Measurements from ENCODE around the gene GSTM1.
"Not testable (repeated sequence)": the region's sequence is repeated elsewhere in the genome, so short reads cannot be mapped to it uniquely, and the experiment has no call there.

Gene GSTM1

DNA sequence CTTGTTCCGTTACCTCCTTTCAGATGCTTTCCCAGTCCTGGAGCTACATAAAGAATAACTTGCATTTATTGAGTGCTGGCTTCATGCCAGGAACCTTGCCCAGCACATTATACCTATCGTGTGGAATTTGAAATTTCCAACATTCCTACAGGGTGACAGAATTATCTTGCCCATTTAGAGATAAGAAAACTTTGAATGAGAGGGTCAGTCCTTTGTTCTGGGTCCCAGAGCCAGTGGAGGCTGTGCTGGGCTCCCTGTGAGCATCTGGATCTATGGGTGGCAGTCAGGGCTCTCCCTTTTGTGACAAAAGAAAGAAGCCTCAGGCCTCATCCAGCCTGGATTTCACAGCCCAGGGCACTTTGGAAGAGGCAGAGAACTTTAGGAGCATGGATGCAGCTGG, 28.5 kb upstream of the GSTM1 start:
- in situ Hi-C loops (cut with MboI; ENCODE audit: low sequenced_read_pairs), result loop anchor here (10.0 kb wide), 1 partner anchor 326 kb away; the partner anchor contains the start of gene AHCYL1

DNA sequence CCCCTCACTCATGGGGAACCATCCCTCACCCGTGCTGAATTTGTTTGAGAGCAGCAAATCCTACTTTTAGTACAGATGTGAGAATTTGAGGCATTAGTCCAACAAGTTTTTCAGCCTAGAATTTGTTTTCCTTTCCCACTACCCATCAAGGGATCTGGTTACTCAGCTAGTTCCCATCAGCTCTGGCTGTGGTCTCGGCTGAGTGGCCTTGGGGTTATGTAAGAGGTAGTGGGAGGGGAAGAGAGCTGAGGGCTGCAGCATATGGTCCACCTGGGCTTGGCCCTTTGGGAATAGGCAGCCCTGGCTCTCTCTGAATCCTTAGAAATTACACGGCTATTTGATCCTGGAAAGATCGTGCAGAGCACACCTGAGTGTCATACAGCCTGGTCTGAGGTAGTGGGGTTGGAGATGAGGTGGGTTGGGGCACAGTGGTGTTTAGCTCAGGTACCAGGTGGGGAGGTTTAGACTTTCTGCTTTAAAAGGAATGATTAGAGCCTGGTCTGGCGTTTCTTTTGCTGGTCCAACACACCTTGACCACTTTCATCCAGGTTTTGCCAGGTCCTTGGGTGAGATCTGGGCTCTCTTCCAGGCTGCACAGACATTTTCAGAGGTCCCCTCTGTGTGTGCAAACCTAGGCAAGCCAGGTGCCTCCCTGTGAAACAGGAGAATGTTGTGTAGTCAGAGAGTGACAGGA, 27.5 kb upstream of the GSTM1 start:
- in situ Hi-C loops (cut with MboI; ENCODE audit: low sequenced_read_pairs), result loop anchor here (10.0 kb wide), 1 partner anchor 325 kb away; the partner anchor contains the start of gene AHCYL1

GRCh38 chr1:109660691-109661026, 27.0 kb upstream of the GSTM1 start:
- in situ Hi-C loops (cut with MboI; ENCODE audit: low sequenced_read_pairs), result not testable (repeated sequence)

GRCh38 chr1:109661391-109661790, 26.2 kb upstream of the GSTM1 start:
- in situ Hi-C loops (cut with MboI; ENCODE audit: low sequenced_read_pairs), result no loop called here

GRCh38 chr1:109664671-109665070, 22.9 kb upstream of the GSTM1 start:
- in situ Hi-C loops (cut with MboI; ENCODE audit: low sequenced_read_pairs), result no loop called here

DNA sequence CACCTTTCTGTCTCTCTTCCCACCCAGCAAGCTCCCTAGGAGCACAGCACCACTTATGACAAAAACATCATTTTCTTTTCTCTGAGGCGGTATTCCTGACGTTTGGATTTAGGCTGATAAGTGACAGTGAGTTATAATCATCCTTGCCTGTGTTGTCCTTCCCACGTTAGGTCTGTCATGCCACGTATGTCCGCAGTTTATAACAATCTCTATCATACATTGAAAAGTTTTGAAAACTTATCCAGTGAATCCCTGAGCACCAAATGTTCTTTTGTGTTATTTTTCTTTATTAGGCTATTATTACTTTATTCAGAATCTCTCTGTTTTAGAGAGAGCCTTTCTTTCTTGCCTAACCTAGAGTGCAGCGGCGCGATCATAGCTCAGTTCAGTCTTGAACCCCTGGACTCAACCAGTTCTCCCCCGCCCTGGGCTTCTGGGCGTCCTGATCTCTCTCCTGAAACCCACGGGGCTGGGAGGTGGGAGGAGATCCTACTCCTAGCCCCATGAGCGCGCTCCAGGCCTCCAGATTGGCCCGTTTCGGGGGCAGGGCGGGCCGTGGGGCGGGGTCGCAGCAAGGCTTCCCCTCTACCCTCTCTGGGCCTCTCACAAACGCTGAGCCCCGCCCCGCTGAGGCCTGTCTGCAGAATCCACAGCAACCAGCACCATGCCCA, 20.0 kb upstream of the GSTM1 start, which contains the start of gene GSTM2:
Gene GSTM2, plus strand, starts transcription at position 606 of the 671 bp plus-strand sequence. Its CDS starts 59 bp downstream, at position 665.
- in situ Hi-C loops (cut with MboI; ENCODE audit: low sequenced_read_pairs), result no loop called here

GRCh38 chr1:109668123-109668775, 19.4 kb upstream of the GSTM1 start:
- in situ Hi-C loops (cut with MboI; ENCODE audit: low sequenced_read_pairs), result no loop called here

DNA sequence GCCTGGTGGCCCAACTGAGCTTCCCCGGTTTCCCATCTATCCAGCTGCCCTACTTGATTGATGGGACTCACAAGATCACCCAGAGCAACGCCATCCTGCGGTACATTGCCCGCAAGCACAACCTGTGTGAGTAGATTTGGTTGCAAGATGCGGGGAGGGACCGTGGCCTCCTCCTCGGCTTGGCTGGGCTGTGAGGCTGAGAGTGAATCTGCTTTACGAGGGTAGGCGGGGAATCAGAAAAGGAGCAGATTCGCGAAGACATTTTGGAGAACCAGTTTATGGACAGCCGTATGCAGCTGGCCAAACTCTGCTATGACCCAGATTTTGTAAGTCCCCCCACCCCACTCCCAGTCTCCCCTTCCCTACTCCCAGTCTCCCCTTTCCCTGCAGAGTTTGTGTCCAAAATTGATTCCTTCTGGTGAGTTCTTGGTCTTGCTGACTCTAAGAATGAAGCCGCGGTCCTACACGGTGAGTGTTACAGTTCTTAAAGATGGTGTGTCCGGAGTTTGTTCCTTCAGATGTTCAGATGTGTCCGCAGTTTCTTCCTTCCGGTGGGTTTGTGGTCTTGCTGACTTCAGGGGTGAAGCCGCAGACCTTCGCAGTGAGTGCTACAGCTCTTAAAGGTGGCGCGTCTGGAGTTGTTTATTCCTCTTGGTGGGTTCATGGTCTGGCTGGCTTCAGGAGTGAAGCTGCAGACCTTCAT, 18.2 kb upstream of the GSTM1 start:
- in situ Hi-C loops (cut with MboI; ENCODE audit: low sequenced_read_pairs), result no loop called here

GRCh38 chr1:109669949-109670302, 17.7 kb upstream of the GSTM1 start:
- in situ Hi-C loops (cut with MboI; ENCODE audit: low sequenced_read_pairs), result not testable (repeated sequence)

GRCh38 chr1:109671067-109671466, 16.6 kb upstream of the GSTM1 start:
- in situ Hi-C loops (cut with MboI; ENCODE audit: low sequenced_read_pairs), result no loop called here

- in situ Hi-C loops (cut with MboI; ENCODE audit: low sequenced_read_pairs), result not testable (repeated sequence)
Observed at GRCh38 chr1:109673861-109674260, 13.8 kb upstream of the GSTM1 start.

DNA sequence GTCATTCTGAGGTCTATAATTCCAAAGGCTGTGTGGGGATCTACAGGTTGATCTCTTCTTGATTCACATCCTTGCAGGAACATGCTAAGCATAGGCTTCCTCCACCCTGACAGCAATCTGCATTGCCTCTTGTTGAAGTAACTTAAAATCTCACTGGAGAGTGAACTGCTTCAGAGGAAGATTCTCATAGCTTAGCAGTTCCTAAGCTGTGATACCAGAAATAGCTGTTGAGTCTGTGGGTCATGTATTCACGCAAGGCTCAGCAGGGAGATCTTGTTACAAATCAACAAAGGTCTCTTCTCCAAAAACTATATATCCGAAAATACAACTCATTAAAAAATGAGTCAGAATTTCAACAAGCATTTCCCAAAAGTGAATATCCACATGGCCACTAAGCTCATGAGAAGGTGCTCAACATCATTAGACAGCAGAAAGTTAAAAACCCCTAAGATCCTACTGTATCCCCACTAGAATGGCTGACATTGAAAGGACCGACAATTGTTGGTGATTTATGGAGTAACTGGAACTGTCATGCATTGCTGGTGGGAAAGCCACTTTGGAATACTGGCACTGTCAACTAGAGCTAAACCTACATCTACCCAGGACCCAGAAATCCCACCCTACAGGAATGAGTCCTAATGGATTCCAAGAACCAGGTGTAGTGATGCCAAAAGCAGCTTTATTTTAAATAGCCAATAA, 10.8 kb upstream of the GSTM1 start:
- in situ Hi-C loops (cut with MboI; ENCODE audit: low sequenced_read_pairs), result not testable (repeated sequence)

- in situ Hi-C loops (cut with MboI; ENCODE audit: low sequenced_read_pairs), result no loop called here
Observed at GRCh38 chr1:109677459-109677858, 10.2 kb upstream of the GSTM1 start.

DNA sequence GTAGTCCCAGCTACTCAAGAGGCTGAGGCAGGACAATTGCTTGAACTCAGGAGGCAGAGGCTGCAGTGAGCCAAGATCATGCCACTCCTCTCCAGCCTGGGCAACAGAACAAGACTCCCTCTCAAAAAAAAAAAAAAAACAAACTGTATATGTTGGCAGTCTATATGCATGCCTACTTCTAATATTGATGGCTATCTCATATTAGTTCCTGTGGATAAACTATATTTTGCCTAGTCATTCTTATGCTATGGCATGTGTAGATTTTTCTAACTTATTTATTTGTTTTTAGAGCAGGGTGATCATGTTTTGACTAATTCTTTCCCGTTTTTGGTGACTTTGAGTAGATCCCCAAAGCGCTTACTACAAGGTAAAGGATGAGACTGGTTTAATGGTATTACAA, 9.0 kb upstream of the GSTM1 start:
- in situ Hi-C loops (cut with MboI; ENCODE audit: low sequenced_read_pairs), result not testable (repeated sequence)

- in situ Hi-C loops (cut with MboI; ENCODE audit: low sequenced_read_pairs), result not testable (repeated sequence)
Observed at GRCh38 chr1:109684777-109685176, 2.8 kb upstream of the GSTM1 start.

GRCh38 chr1:109685399-109685798, 2.2 kb upstream of the GSTM1 start:
- in situ Hi-C loops (cut with MboI; ENCODE audit: low sequenced_read_pairs), result not testable (repeated sequence)

GRCh38 chr1:109685890-109686289, 1.7 kb upstream of the GSTM1 start:
- in situ Hi-C loops (cut with MboI; ENCODE audit: low sequenced_read_pairs), result not testable (repeated sequence)

DNA sequence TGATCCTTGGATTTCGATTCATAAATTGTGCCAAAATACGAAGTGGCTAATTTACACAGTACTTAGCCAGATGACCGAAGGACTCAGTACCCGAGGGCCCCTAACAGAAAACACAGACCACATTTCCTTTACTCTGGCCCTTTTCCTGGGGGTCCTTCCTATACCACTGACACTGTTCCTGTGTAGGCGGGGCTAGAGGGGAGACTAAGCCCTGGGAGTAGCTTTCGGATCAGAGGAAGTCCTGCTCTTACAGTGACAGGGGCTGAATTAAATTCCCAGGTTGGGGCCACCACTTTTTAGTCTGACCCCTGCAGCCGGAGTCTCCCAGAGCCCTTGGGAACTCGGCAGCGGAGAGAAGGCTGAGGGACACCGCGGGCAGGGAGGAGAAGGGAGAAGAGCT, 508 bp upstream of the GSTM1 start:
- in situ Hi-C loops (cut with MboI; ENCODE audit: low sequenced_read_pairs), result not testable (repeated sequence)

DNA sequence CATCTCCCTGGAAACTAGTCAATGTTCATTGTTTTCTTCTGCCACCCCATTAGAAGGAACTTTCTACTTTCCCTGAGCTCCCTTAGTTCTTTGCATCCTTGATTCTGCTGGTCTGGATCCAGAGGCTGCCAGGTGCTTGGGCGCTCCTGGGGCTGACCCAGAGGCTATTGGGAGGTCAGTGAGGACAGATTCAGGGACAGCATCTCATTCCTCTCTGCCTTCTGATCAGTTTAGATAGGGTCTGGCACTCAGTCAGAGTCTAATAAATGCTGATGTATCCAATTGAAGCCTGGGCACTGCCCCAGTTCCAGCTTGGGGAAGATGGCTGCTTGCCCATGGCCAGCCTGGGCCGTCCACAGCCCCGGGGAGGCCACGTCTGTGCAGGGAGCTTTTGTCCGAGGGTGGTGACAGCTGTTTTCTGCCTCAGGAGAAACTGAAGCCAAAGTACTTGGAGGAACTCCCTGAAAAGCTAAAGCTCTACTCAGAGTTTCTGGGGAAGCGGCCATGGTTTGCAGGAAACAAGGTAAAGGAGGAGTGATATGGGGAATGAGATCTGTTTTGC, 2.3 kb downstream of the GSTM1 start:
- in situ Hi-C loops (cut with MboI; ENCODE audit: low sequenced_read_pairs), result no loop called here

DNA sequence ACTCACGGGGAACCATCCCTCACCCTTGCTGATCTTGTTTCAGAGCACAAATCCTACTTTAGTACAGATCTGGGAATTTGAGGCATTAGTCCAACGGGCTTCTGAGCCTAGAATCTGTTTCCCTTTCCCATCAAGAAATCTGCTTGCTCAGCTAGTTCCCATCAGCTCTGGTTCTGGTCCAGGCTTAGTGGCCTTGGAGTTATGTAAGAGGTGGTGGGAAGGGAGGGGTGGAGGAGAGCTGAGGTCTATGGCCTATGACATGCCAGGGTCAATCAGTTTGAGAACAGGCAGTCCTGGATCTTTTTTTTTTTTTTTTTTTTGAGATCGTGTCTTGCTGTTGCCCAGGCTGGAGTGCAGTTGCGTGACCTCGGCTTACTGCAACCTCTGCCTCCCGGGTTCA, 4.1 kb downstream of the GSTM1 start:
- in situ Hi-C loops (cut with MboI; ENCODE audit: low sequenced_read_pairs), result no loop called here

Measured in HL-60/S4 (cell line).